ENCODE data around the gene ARHGAP26. TPM values are rescaled to one million over a fixed set of nuclear protein-coding genes. Genes with fewer than 3 reads are reported as not detected.

The ARHGAP26 gene
- total and polyA plus RNA-seq, 7 donors, result 2.5 to 28.7 (median 12.0) TPM

DNA sequence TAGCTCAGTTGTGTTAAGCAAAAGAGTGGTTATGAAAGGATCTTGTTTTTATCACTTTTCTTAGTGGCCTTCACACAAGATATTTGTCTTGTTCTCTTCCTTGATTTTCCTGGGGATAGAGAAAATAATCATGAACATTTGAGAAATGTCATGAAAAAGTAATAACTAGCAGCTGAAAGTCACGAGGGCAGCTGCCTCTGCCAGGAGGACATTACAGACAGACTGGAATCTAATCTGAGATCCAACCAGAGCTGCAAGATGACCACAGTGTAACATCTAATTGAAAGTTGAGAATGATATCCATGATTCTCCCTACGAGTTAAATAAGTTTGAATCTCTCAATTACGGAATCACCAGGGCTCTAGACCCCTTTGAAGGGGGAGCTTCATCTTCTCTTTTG, 274.9 kb downstream of the ARHGAP26 start:
- Histone ChIP-seq H3K36me3 (ENCODE audit: insufficient read depth in 1 of 2, low read depth in 1 of 2) (peaks cover 0 to 4% of the 10 kb centered on the region in 2 donors), H3K9me3 (no peaks in the 10 kb centered on the region), H3K27ac (peak overlapping the region; percentile 95), H3K27me3 (ENCODE audit: insufficient read depth in 3 of 3, low read length in 2 of 3) (no peaks in the 10 kb centered on the region), H3K4me3 (no peak overlapping the region), H3K4me1 (peaks cover 17% of the 10 kb centered on the region)
- DNase-seq (no peak), ATAC-seq (no peak)
- WGBS, 3 donors, result 21 to 42% (median 25%) methylated on average over 3 of the region's 3 CpGs
- TF ChIP-seq CTCF (IDR thresholded peaks at IDR 0.05), result no peak
- intact Hi-C loops (cut with DNase I), result no loop called here

DNA sequence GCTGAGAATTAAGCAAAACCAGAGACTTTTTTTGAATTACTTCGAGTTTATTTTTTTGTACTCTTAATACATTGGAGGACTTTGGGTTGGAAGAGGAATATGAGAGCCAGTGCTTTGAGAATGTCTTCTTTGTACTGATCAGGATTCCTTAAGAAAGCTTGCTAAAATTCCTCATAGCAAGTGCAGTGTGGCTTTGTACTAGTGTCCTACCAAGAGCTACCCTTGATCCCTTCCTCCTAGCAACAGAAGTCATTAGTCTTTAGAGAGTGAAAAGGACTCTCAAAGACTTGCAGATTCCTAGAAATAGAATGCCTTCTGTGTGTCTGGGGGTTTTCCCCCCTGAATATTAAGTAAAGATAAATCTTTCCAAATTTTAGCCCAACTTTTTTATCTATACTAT, 276.1 kb downstream of the ARHGAP26 start:
- DNase-seq, result no peak
- Histone ChIP-seq H3K27me3 (ENCODE audit: insufficient read depth in 3 of 3, low read length in 2 of 3) (no peaks in the 10 kb centered on the region), H3K4me3 (no peak overlapping the region), H3K9me3 (no peaks in the 10 kb centered on the region), H3K27ac (no peak overlapping the region), H3K36me3 (ENCODE audit: insufficient read depth in 1 of 2, low read depth in 1 of 2) (peaks cover 0 to 4% of the 10 kb centered on the region in 2 donors), H3K4me1 (peaks cover 20% of the 10 kb centered on the region)
- TF ChIP-seq CTCF (IDR thresholded peaks at IDR 0.05), result no peak
- intact Hi-C loops (cut with DNase I), result no loop called here
- no peak for ATAC-seq
- 88 to 97% (median 92%) methylated on average over 1 of the region's 1 CpG for WGBS, 3 donors

GRCh38 chr5:143047091-143047490, 276.9 kb downstream of the ARHGAP26 start:
- 67 to 97% (median 81%) methylated on average over 1 of the region's 1 CpG for WGBS, 3 donors
- Histone ChIP-seq H3K27me3 (ENCODE audit: insufficient read depth in 3 of 3, low read length in 2 of 3) (no peaks in the 10 kb centered on the region), H3K4me3 (no peak overlapping the region), H3K9me3 (no peaks in the 10 kb centered on the region), H3K36me3 (ENCODE audit: insufficient read depth in 1 of 2, low read depth in 1 of 2) (peaks cover 0 to 4% of the 10 kb centered on the region in 2 donors), H3K4me1 (peaks cover 18% of the 10 kb centered on the region), H3K27ac (no peak overlapping the region)
- ATAC-seq (no peak), DNase-seq (no peak)
- no peak for TF ChIP-seq CTCF (IDR thresholded peaks at IDR 0.05)
- intact Hi-C loops (cut with DNase I), result no loop called here

- intact Hi-C loops (cut with DNase I), result no loop called here
- Histone ChIP-seq H3K36me3 (ENCODE audit: insufficient read depth in 1 of 2, low read depth in 1 of 2) (peaks cover 0 to 4% of the 10 kb centered on the region in 2 donors), H3K4me3 (no peak overlapping the region), H3K9me3 (no peaks in the 10 kb centered on the region), H3K4me1 (peaks cover 42% of the 10 kb centered on the region), H3K27me3 (ENCODE audit: insufficient read depth in 3 of 3, low read length in 2 of 3) (no peaks in the 10 kb centered on the region), H3K27ac (peak overlapping the region; percentile 90)
- WGBS, 3 donors, result 87 to 91% (median 91%) methylated on average over 4 of the region's 4 CpGs
- no peak for ATAC-seq
- no peak for TF ChIP-seq CTCF (IDR thresholded peaks at IDR 0.05)
- DNase-seq, result no peak
Observed at GRCh38 chr5:143050183-143050582, 280.0 kb downstream of the ARHGAP26 start.
